SU-DHL-6 (cell line): ENCODE measurements around the gene ITGB2.

ENCODE experiments used
- H2AFZ ChIP-seq: fragments of 200-600 bp; sonication (generic); 2 replicates; pipeline ENCODE4 v1.6.1; 2014; ENCODE audit warnings: low read depth, mild to moderate bottlenecking, moderate library complexity, mixed read lengths, antibody characterized with exemption, low read length; ENCODE audit not compliant: severe bottlenecking
- H3F3A ChIP-seq: fragments of 200-600 bp; shearing (Covaris generic); 2 replicates; pipeline ENCODE4 v1.6.0; 2016; ENCODE audit warnings: antibody characterized with exemption, mild to moderate bottlenecking; ENCODE audit not compliant: insufficient read depth
- H3K27ac ChIP-seq: fragments of 200-600 bp; sonication (generic); 2 replicates; pipeline ENCODE4 v1.5.1; 2016; ENCODE audit warnings: low read depth, mild to moderate bottlenecking, low read length, moderate library complexity, mixed read lengths
- H3K27me3 ChIP-seq: fragments of 200-600 bp; sonication (generic), shearing (Covaris generic); 2 replicates; pipeline ENCODE4 v1.6.0; 2014; ENCODE audit warnings: mild to moderate bottlenecking, low read length
- H3K36me3 ChIP-seq: fragments of 200-600 bp; sonication (generic); 2 replicates; pipeline ENCODE4 v1.6.1; 2014; ENCODE audit warnings: mild to moderate bottlenecking, low read length, mixed read lengths
- H3K4me2 ChIP-seq: fragments of 300-600, 200-600 bp; shearing (Covaris generic), sonication (generic); 2 replicates; pipeline ENCODE4 v1.6.0; 2014; ENCODE audit warnings: low read length, low read depth, mild to moderate bottlenecking; ENCODE audit not compliant: poor library complexity, severe bottlenecking
- H3K4me3 ChIP-seq: fragments of 200-600 bp; sonication (generic); 2 replicates; pipeline ENCODE4 v1.5.1; 2014; ENCODE audit warnings: antibody characterized with exemption, low read length, mild to moderate bottlenecking, mixed read lengths; ENCODE audit not compliant: insufficient read depth, poor library complexity, severe bottlenecking
- H3K79me2 ChIP-seq: fragments of 200-600 bp; sonication (generic); 2 replicates; pipeline ENCODE4 v1.6.1; 2014; ENCODE audit warnings: mild to moderate bottlenecking, low read length, moderate library complexity; ENCODE audit not compliant: insufficient read depth
- H3K9ac ChIP-seq: fragments of 200-600 bp; sonication (generic); 2 replicates; pipeline ENCODE4 v1.7.0; 2014; ENCODE audit warnings: mild to moderate bottlenecking, low read length
- H3K9me2 ChIP-seq: fragments of 200-600 bp; sonication (generic); replicated peaks from 2 replicates; pipeline ENCODE4 v1.6.1; 2014; ENCODE audit warnings: low read length; ENCODE audit not compliant: insufficient read depth
- H3K9me3 ChIP-seq: fragments of 200-600 bp; sonication (generic); 2 replicates; pipeline ENCODE4 v1.6.1; 2014; ENCODE audit warnings: low read length, mixed read lengths; ENCODE audit not compliant: insufficient read depth
- H4K20me1 ChIP-seq: fragments of 200-600 bp; sonication (generic); 2 replicates; pipeline ENCODE4 v1.6.1; 2014; ENCODE audit warnings: low read depth, mild to moderate bottlenecking, antibody characterized with exemption, low read length, moderate library complexity, mixed read lengths
- CTCF ChIP-seq: fragments of 200-600 bp; sonication (generic); IDR thresholded peaks from one replicate; pipeline ENCODE4 v1.5.1; 2017; ENCODE audit warnings: antibody characterized with exemption, mild to moderate bottlenecking, low read length, moderate library complexity; ENCODE audit not compliant: insufficient read depth, poor library complexity, severe bottlenecking
- EZH2phosphoT487 ChIP-seq: fragments of 200-600 bp; sonication (generic), shearing (Covaris generic); conservative IDR thresholded peaks from 2 replicates; pipeline ENCODE4 v1.6.1; 2018; ENCODE audit warnings: mild to moderate bottlenecking, antibody characterized with exemption, low read length, moderate library complexity, mixed read lengths

Gene ITGB2

GRCh38 chr21:44867464-44867863 is 53.2 kb downstream of the ITGB2 start:
- no peak overlapping the region for H2AFZ ChIP-seq
- no peaks in the 10 kb centered on the region for H3K9me3 ChIP-seq
- H4K20me1 ChIP-seq = peaks cover 16% of the 10 kb centered on the region; the same call in 1 of the 2 replicates
- no peak overlapping the region for H3K4me3 ChIP-seq
- no peaks in the 10 kb centered on the region for H3K9me2 ChIP-seq
- no peak overlapping the region for H3K4me2 ChIP-seq
- H3K27me3 ChIP-seq = no peaks in the 10 kb centered on the region
- no peaks in the 10 kb centered on the region for H3K36me3 ChIP-seq
- TF ChIP-seq EZH2phosphoT487 = no peak
- no peak for TF ChIP-seq CTCF
- no peak overlapping the region for H3K27ac ChIP-seq
- H3F3A ChIP-seq = no peaks in the 10 kb centered on the region
- no peak overlapping the region for H3K9ac ChIP-seq
- peaks cover 47% of the 10 kb centered on the region; the same call in 1 of the 2 replicates for H3K79me2 ChIP-seq

GRCh38 chr21:44866780-44867179 is 53.9 kb downstream of the ITGB2 start:
- Histone ChIP-seq H3K4me2 (no peak overlapping the region), H3K27me3 (no peaks in the 10 kb centered on the region), H3K9me2 (no peaks in the 10 kb centered on the region), H3K9me3 (no peaks in the 10 kb centered on the region), H4K20me1 (peaks cover 9% of the 10 kb centered on the region; the same call in 1 of the 2 replicates), H3K79me2 (peaks cover 41% of the 10 kb centered on the region; the same call in 1 of the 2 replicates), H2AFZ (no peak overlapping the region), H3K4me3 (no peak overlapping the region), H3K36me3 (no peaks in the 10 kb centered on the region), H3K27ac (no peak overlapping the region), H3F3A (no peaks in the 10 kb centered on the region), H3K9ac (no peak overlapping the region)
- no peak for TF ChIP-seq EZH2phosphoT487
- TF ChIP-seq CTCF = no peak

GRCh38 chr21:44865561-44866280 is 55.0 kb downstream of the ITGB2 start:
- Histone ChIP-seq H4K20me1 (peaks cover 2% of the 10 kb centered on the region; the same call in 1 of the 2 replicates), H3K4me2 (no peak overlapping the region), H3K9me3 (no peaks in the 10 kb centered on the region), H3K79me2 (peaks cover 30% of the 10 kb centered on the region; the same call in 1 of the 2 replicates), H3K9ac (no peak overlapping the region), H3K27me3 (no peaks in the 10 kb centered on the region), H2AFZ (no peak overlapping the region), H3K36me3 (no peaks in the 10 kb centered on the region), H3K4me3 (no peak overlapping the region), H3K27ac (no peak overlapping the region), H3K9me2 (no peaks in the 10 kb centered on the region), H3F3A (no peaks in the 10 kb centered on the region)
- no peak for TF ChIP-seq EZH2phosphoT487
- TF ChIP-seq CTCF = no peak
